ENCODE measurements around the gene CCDC138. TPM values are rescaled to one million over a fixed set of nuclear protein-coding genes. Genes with fewer than 3 reads are reported as not detected.

CCDC138 gene
- polyA plus RNA-seq, 1 donor (not counting 4 experiments of a cell fraction or from before 2014, with no cell fraction given) = 6.6 TPM

- Histone ChIP-seq H3K27me3 (ENCODE audit: control insufficient read depth, extremely low read depth, insufficient read depth, low read length) (peaks cover 20% of the 10 kb centered on the region), H3K36me3 (ENCODE audit: control insufficient read depth in 2 of 2, extremely low read depth in 1 of 2, insufficient read depth in 2 of 2, low read length in 2 of 2) (no peaks in the 10 kb centered on the region), H3K9me3 (ENCODE audit: control insufficient read depth, low read depth, low read length) (no peaks in the 10 kb centered on the region), H3K4me2 (ENCODE audit: control insufficient read depth, extremely low read depth, insufficient read depth, low read depth, low read length) (no peak overlapping the region), H3K4me1 (ENCODE audit: control insufficient read depth, extremely low read depth, insufficient read depth, low read length) (peaks cover 29% of the 10 kb centered on the region), H3K9ac (ENCODE audit: control insufficient read depth, extremely low read depth, insufficient read depth, low read length) (no peak overlapping the region), H3K79me2 (ENCODE audit: control insufficient read depth, insufficient read depth, low read length) (no peaks in the 10 kb centered on the region), H3K27ac (ENCODE audit: control insufficient read depth, insufficient read depth, low read length) (no peak overlapping the region), H3K9me1 (ENCODE audit: control insufficient read depth, extremely low read depth, insufficient read depth, low read length) (no peaks in the 10 kb centered on the region), H4K20me1 (ENCODE audit: control insufficient read depth, extremely low read depth, insufficient read depth, low read length) (peaks cover 13% of the 10 kb centered on the region), H2AFZ (ENCODE audit: control insufficient read depth, low read length) (no peak overlapping the region), H3K4me3 (ENCODE audit: control insufficient read depth in 2 of 3, extremely low read depth in 1 of 3, insufficient read depth in 2 of 3, low read depth in 1 of 3, low read length in 3 of 3) (no peak overlapping the region)
- DNase-seq (ENCODE audit: low read depth, low spot score) = no peak
- dilution Hi-C loops (cut with MboI; ENCODE audit: extremely low pct_ligation_motif_present, low sequenced_read_pairs) = no loop called here
- no peak for FAIRE-seq
- TF ChIP-seq EZH2 (IDR thresholded peaks at IDR 0.05; ENCODE audit: low read length) (no peak), CTCF (optimal IDR thresholded peaks at IDR 0.05 in 1 of 3, IDR thresholded peaks at IDR 0.05 in 1 of 3, conservative IDR thresholded peaks at IDR 0.05 in 1 of 3; ENCODE audit: extremely low read depth in 1 of 3, insufficient read depth in 2 of 3, low read length in 3 of 3) (no peak)
Observed at GRCh38 chr2:108925735-108926134, 139.2 kb downstream of the CCDC138 start.

Small RNAs within 50 kb of the gene (small RNA-seq; reads per million reads assigned to genes)
- gene AC073415.1 (ENCODE audit: insufficient read length in 3 of 3, low read depth in 3 of 3, low replicate concordance in 1 of 3) = 0 reads per million in 3 experiments

Other genes with a start within 250 kb of the CCDC138 start
- gene RANBP2, start 67.3 kb upstream of the CCDC138 start, polyA plus RNA-seq = 15.8 to 27.4 TPM (median 18.4 TPM) in 3 replicates
- 0.21 to 0.27 TPM (median 0.27 TPM) in 3 replicates for gene EDAR, start 202.4 kb downstream of the CCDC138 start, polyA plus RNA-seq